HepG2 (cell line): ENCODE data around the gene ANKRD6.
"Not testable (repeated sequence)": the region's sequence is repeated elsewhere in the genome, so short reads cannot be mapped to it uniquely, and the experiment has no call there.

Source experiments
- ATF1 ChIP-seq: IDR thresholded peaks from 2 replicates; pipeline ENCODE4 v1.6.1; 2016; ENCODE audit warnings: mild to moderate bottlenecking, control low read depth
- EED ChIP-seq: sonication (generic); formaldehyde crosslinking; IDR thresholded peaks from 2 replicates; pipeline ENCODE4 v1.5.0; 2020; ENCODE audit warnings: mild to moderate bottlenecking, missing genetic modification reagents
- FOSL2 ChIP-seq: sonication (generic); formaldehyde crosslinking; IDR thresholded peaks from 2 replicates; pipeline ENCODE4 v1.4.0; 2020; ENCODE audit warnings: missing genetic modification reagents
- POLR2A ChIP-seq, 2 experiments: IDR thresholded peaks; 2 replicates each; pipeline ENCODE4 v1.6.1; 2011; ENCODE audit warnings: low read depth in 2 of 2, low read length in 2 of 2, mild to moderate bottlenecking in 1 of 2, moderate library complexity in 1 of 2; ENCODE audit not compliant: insufficient read depth in 1 of 2
- POLR2AphosphoS5 ChIP-seq: IDR thresholded peaks from 2 replicates; pipeline ENCODE4 v1.6.1; 2012; ENCODE audit warnings: low read depth, low read length
- RFXANK ChIP-seq: IDR thresholded peaks from 2 replicates; pipeline ENCODE4 v1.6.1; 2016
- TAF1 ChIP-seq: sonication (generic); formaldehyde crosslinking; IDR thresholded peaks from 2 replicates; pipeline ENCODE4 v1.4.0; 2020; ENCODE audit warnings: missing genetic modification reagents
- ZNF432 ChIP-seq: sonication (generic); formaldehyde crosslinking; IDR thresholded peaks from 2 replicates; pipeline ENCODE4 v1.5.0; 2020; ENCODE audit warnings: missing genetic modification reagents, mild to moderate bottlenecking, borderline replicate concordance
- TF ChIP-seq, protein P1 (sequence below): IDR thresholded peaks from 2 replicates; pipeline ENCODE4 v1.6.1; 2012; ENCODE audit warnings: inconsistent platforms
- TF ChIP-seq, protein P2 (sequence below): IDR thresholded peaks from 2 replicates; pipeline ENCODE4 v1.6.1; 2016; ENCODE audit warnings: missing compliant biosample characterization, missing genetic modification reagents, borderline replicate concordance
- TF ChIP-seq, protein P3 (sequence below): sonication (generic); formaldehyde crosslinking; IDR thresholded peaks from 2 replicates; pipeline ENCODE4 v1.8.0; 2022; ENCODE audit warnings: mild to moderate bottlenecking, missing genetic modification reagents, borderline replicate concordance

DNA sequence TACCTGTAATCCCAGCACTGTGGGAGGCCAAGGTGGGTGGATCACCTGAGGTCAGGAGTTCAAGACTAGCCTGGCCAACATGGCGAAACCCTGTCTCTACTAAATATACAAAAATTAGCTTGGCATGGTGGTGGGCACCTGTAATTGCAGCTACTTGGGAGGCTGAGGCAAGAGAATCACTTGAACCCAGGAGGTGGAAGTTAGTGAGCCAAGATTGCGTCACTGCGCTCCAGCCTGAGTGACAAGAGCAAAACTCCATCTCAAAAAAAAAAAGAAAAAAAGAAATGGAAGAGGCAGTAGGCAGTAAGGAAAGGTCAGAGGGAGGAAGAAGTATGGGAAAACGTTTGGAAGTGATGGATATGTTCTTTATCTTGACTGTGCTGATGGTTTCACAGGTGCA lies 35.1 kb upstream of the ANKRD6 start:
- TF ChIP-seq POLR2A (IDR thresholded peaks at IDR 0.05; ENCODE audit: insufficient read depth in 1 of 2, low read depth in 2 of 2, low read length in 2 of 2); RFXANK (CRISPR knock-in tag); ATF1 (CRISPR knock-in tag); ZNF432; FOSL2 (CRISPR knock-in tag); TAF1 (CRISPR knock-in tag); POLR2AphosphoS5; EED (CRISPR knock-in tag): not testable (repeated sequence)
- TF ChIP-seq, protein P1, sequence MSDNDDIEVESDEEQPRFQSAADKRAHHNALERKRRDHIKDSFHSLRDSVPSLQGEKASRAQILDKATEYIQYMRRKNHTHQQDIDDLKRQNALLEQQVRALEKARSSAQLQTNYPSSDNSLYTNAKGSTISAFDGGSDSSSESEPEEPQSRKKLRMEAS: not testable (repeated sequence)
- TF ChIP-seq, protein P2, sequence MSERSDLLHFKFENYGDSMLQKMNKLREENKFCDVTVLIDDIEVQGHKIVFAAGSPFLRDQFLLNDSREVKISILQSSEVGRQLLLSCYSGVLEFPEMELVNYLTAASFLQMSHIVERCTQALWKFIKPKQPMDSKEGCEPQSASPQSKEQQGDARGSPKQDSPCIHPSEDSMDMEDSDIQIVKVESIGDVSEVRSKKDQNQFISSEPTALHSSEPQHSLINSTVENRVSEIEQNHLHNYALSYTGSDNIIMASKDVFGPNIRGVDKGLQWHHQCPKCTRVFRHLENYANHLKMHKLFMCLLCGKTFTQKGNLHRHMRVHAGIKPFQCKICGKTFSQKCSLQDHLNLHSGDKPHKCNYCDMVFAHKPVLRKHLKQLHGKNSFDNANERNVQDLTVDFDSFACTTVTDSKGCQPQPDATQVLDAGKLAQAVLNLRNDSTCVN (CRISPR knock-in tag): not testable (repeated sequence)
- TF ChIP-seq, protein P3, sequence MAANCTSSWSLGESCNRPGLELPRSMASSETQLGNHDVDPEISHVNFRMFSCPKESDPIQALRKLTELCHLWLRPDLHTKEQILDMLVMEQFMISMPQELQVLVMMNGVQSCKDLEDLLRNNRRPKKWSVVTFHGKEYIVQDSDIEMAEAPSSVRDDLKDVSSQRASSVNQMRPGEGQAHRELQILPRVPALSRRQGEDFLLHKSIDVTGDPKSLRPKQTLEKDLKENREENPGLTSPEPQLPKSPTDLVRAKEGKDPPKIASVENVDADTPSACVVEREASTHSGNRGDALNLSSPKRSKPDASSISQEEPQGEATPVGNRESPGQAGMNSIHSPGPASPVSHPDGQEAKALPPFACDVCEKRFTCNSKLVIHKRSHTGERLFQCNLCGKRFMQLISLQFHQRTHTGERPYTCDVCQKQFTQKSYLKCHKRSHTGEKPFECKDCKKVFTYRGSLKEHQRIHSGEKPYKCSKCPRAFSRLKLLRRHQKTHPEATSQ (CRISPR knock-in tag): not testable (repeated sequence)
